PC-9 (cell line): ENCODE measurements around the gene XPC. TPM values are rescaled to one million over a fixed set of nuclear protein-coding genes. Genes with fewer than 3 reads are reported as not detected.

Experiments used
- BruUV-seq: library from RNA; stranded (reverse); fragments of 400-500 nt; replicated peaks from 2 replicates; lab custom pipeline; 2021; lab: Mats Ljungman, UMichigan
- CTCF ChIA-PET: fragments of 300-600 bp; sonication (Branson Sonifier 250); formaldehyde crosslinking; loops from one replicate; lab custom pipeline; 2022; ENCODE audit warnings: antibody characterized with exemption; lab: Charles Lee
- POLR2A ChIA-PET: fragments of 300-600 bp; sonication (Branson Sonifier 250); formaldehyde crosslinking; loops from one replicate; lab custom pipeline; 2022; ENCODE audit warnings: antibody characterized with exemption; ENCODE audit not compliant: unreplicated experiment; lab: Charles Lee
- DNase-seq, 2 experiments: peaks; one replicate each; pipeline versions ENCODE4 v3.0.0 to v3.0.0-alpha.2; 2015 to 2022; ENCODE audit warnings: mixed read lengths in 1 of 2
- H2AFZ ChIP-seq: fragments of 200-600 bp; sonication (generic); 2 replicates; pipeline ENCODE4 v1.8.1; 2017; ENCODE audit warnings: antibody characterized with exemption
- H3F3A ChIP-seq: fragments of 200-600 bp; sonication (generic); 2 replicates; pipeline ENCODE4 v1.8.1; 2017; ENCODE audit warnings: antibody characterized with exemption, mild to moderate bottlenecking, low read depth; ENCODE audit not compliant: insufficient read depth
- H3K27ac ChIP-seq: fragments of 200-600 bp; sonication (generic); 2 replicates; pipeline ENCODE4 v1.6.1; 2016; ENCODE audit warnings: mixed run types
- H3K27me3 ChIP-seq: fragments of 200-600 bp; sonication (generic); 2 replicates; pipeline ENCODE4 v1.6.1; 2016; ENCODE audit warnings: low read depth, mixed run types; ENCODE audit not compliant: insufficient read depth
- H3K36me3 ChIP-seq: fragments of 200-600 bp; sonication (generic); 2 replicates; pipeline ENCODE4 v1.6.1; 2016; ENCODE audit warnings: low read depth, mixed run types
- H3K4me1 ChIP-seq: fragments of 200-600 bp; sonication (generic); replicated peaks from 2 replicates; pipeline ENCODE4 v1.6.1; 2016; ENCODE audit warnings: mixed run types; ENCODE audit not compliant: insufficient read depth
- H3K4me2 ChIP-seq: fragments of 200-600 bp; sonication (generic); 2 replicates; pipeline ENCODE4 v1.6.1; 2017; ENCODE audit warnings: mixed run types
- H3K4me3 ChIP-seq: fragments of 200-600 bp; sonication (generic); 2 replicates; pipeline ENCODE4 v1.6.1; 2016; ENCODE audit warnings: mixed run types
- H3K79me2 ChIP-seq: fragments of 200-600 bp; sonication (generic); 2 replicates; pipeline ENCODE4 v1.6.1; 2017; ENCODE audit warnings: low read depth, mixed run types
- H3K9me2 ChIP-seq: fragments of 200-600 bp; sonication (generic); 2 replicates; pipeline ENCODE4 v1.8.1; 2017; ENCODE audit warnings: mild to moderate bottlenecking; ENCODE audit not compliant: insufficient read depth
- H3K9me3 ChIP-seq: fragments of 200-600 bp; sonication (generic); 2 replicates; pipeline ENCODE4 v1.8.1; 2016; ENCODE audit warnings: low read depth; ENCODE audit not compliant: insufficient read depth
- H4K20me1 ChIP-seq: fragments of 200-600 bp; sonication (generic); 2 replicates; pipeline ENCODE4 v1.8.1; 2017; ENCODE audit not compliant: insufficient read depth
- CTCF ChIP-seq: fragments of 200-600 bp; sonication (generic); conservative IDR thresholded peaks from 2 replicates; pipeline ENCODE4 v1.6.1; 2017; ENCODE audit warnings: mixed run types, antibody characterized with exemption, mild to moderate bottlenecking, moderate library complexity
- EZH2 ChIP-seq: fragments of 200-600 bp; sonication (generic); IDR thresholded peaks from 2 replicates; pipeline ENCODE4 v1.8.0; 2017; ENCODE audit warnings: antibody characterized with exemption, low read depth
- intact Hi-C: fragments of 100-400 bp; cut with micrococcal nuclease; formaldehyde crosslinking; loops from one replicate; pipeline ENCODE4 v1.10.0; 2022; ENCODE audit not compliant: unreplicated experiment
- total RNA-seq: library from RNA; stranded (reverse); gene quantifications from 2 replicates; pipeline ENCODE4 v1.2.3, GENCODE V29; 2021

Gene XPC
- total RNA-seq, 1 experiment from 2014 or later, result 27.1 TPM

- Histone ChIP-seq H3F3A (peaks cover 23% of the 10 kb centered on the region), H3K79me2 (no peaks in the 10 kb centered on the region), H3K27ac (no peak overlapping the region), H3K36me3 (no peaks in the 10 kb centered on the region), H2AFZ (no peak overlapping the region), H4K20me1 (no peaks in the 10 kb centered on the region), H3K9me2 (no peaks in the 10 kb centered on the region), H3K9me3 (no peaks in the 10 kb centered on the region), H3K4me2 (no peak overlapping the region), H3K27me3 (no peaks in the 10 kb centered on the region), H3K4me3 (no peak overlapping the region), H3K4me1 (peaks cover 42% of the 10 kb centered on the region)
- DNase-seq, result no peak
- intact Hi-C loops, result loop anchor here (10.0 kb wide), 1 partner anchor 195 kb away; the partner anchor contains the start of gene SLC6A6
- POLR2A ChIA-PET, result interaction anchor here (0.7 kb wide), 2 partner anchors 222 to 1872 kb away, joined by 4 to 7 read pairs; no protein-coding TSS in a partner anchor
- TF ChIP-seq CTCF (no peak), EZH2 (no peak)
- CTCF ChIA-PET, result interaction anchor here (0.7 kb wide), 1 partner anchor 431 kb away, joined by 4 read pairs; no protein-coding TSS in a partner anchor
- BruUV-seq, result no TSS peak
Observed at GRCh38 chr3:14209581-14210289, 31.3 kb upstream of the XPC start.

GRCh38 chr3:14208977-14209394, 30.6 kb upstream of the XPC start:
- no peak overlapping the region for H3K27ac ChIP-seq
- TF ChIP-seq EZH2, result no peak
- no peak for TF ChIP-seq CTCF
- no TSS peak for BruUV-seq
- intact Hi-C loops, result loop anchor here (10.0 kb wide), 1 partner anchor 196 kb away; the partner anchor contains the start of gene SLC6A6
- ChIA-PET POLR2A (no interaction called here), CTCF (no interaction called here)
- no peaks in the 10 kb centered on the region for H3K36me3 ChIP-seq
- peak overlapping the region; percentile 5; the same call in 1 of the 2 replicates for H3K4me2 ChIP-seq
- DNase-seq, result no peak
- no peaks in the 10 kb centered on the region for H3K79me2 ChIP-seq
- peaks cover 49% of the 10 kb centered on the region for H3K4me1 ChIP-seq
- H3K4me3 ChIP-seq, result no peak overlapping the region
- no peaks in the 10 kb centered on the region for H3K27me3 ChIP-seq
- H4K20me1 ChIP-seq, result no peaks in the 10 kb centered on the region
- no peaks in the 10 kb centered on the region for H3K9me2 ChIP-seq
- H3F3A ChIP-seq, result peaks cover 28% of the 10 kb centered on the region
- H3K9me3 ChIP-seq, result no peaks in the 10 kb centered on the region
- H2AFZ ChIP-seq, result no peak overlapping the region

- Histone ChIP-seq H3K27me3 (no peaks in the 10 kb centered on the region), H3K4me1 (peaks cover 55% of the 10 kb centered on the region), H3F3A (peaks cover 32% of the 10 kb centered on the region), H3K36me3 (no peaks in the 10 kb centered on the region), H3K4me2 (no peak overlapping the region), H3K4me3 (no peak overlapping the region), H2AFZ (no peak overlapping the region), H3K9me2 (no peaks in the 10 kb centered on the region), H4K20me1 (no peaks in the 10 kb centered on the region), H3K79me2 (no peaks in the 10 kb centered on the region), H3K27ac (no peak overlapping the region), H3K9me3 (no peaks in the 10 kb centered on the region)
- POLR2A ChIA-PET, result no interaction called here
- DNase-seq, result no peak
- no TSS peak for BruUV-seq
- CTCF ChIA-PET, result no interaction called here
- intact Hi-C loops, result loop anchor here (10.0 kb wide), 1 partner anchor 197 kb away; the partner anchor contains the start of gene SLC6A6
- TF ChIP-seq EZH2, result no peak
- no peak for TF ChIP-seq CTCF
Observed at GRCh38 chr3:14208168-14208567, 29.8 kb upstream of the XPC start.
